Panc1 (cell line): Measurements from ENCODE around the gene TIMP3. TPM values are rescaled to one million over a fixed set of nuclear protein-coding genes. Genes with fewer than 3 reads are reported as not detected.
A peak's percentile ranks its signal among the peaks of the same experiment; 100 is the strongest.

Experiments used
- ATAC-seq: fragments of 200-7000 bp; cut with Tn5 transposase; 2 replicates; pipeline ENCODE4 v1.9.1; 2020; ENCODE audit warnings: mild to moderate bottlenecking, moderate library complexity
- BruUV-seq: library from RNA; stranded (reverse); fragments of 400-500 nt; replicated peaks from 2 replicates; lab custom pipeline; 2021; lab: Mats Ljungman, UMichigan
- CTCF ChIA-PET: fragments of 300-600 bp; sonication (Branson Sonifier 250); formaldehyde crosslinking; loops from one replicate; lab custom pipeline; 2022; ENCODE audit warnings: antibody characterized with exemption; lab: Charles Lee
- POLR2A ChIA-PET: fragments of 300-600 bp; sonication (Branson Sonifier 250); formaldehyde crosslinking; loops from one replicate; lab custom pipeline; 2022; ENCODE audit warnings: antibody characterized with exemption; lab: Charles Lee
- DNase-seq: peaks from one replicate; pipeline ENCODE4 v3.0.0-alpha.2; 2010; ENCODE audit warnings: low read depth, low spot score
- H3K27ac ChIP-seq: 2 replicates; pipeline ENCODE4 v1.5.1; 2011; ENCODE audit warnings: mild to moderate bottlenecking, low read length, inconsistent platforms
- H3K27me3 ChIP-seq: fragments of 200-500 bp; sonication (Bioruptor generic); 2 replicates; pipeline ENCODE4 v1.6.0; 2014; ENCODE audit warnings: low read length, inconsistent platforms; ENCODE audit not compliant: control insufficient read depth, insufficient read depth
- H3K36me3 ChIP-seq: fragments of 200-500 bp; sonication (Bioruptor generic); 2 replicates; pipeline ENCODE4 v1.5.1; 2014; ENCODE audit warnings: inconsistent platforms, mild to moderate bottlenecking, low read length, moderate library complexity; ENCODE audit not compliant: control insufficient read depth, insufficient read depth
- H3K4me1 ChIP-seq: 2 replicates; pipeline ENCODE4 v1.5.1; 2011; ENCODE audit warnings: inconsistent platforms, mild to moderate bottlenecking, low read length, moderate library complexity; ENCODE audit not compliant: control insufficient read depth, insufficient read depth
- H3K4me3 ChIP-seq, 2 experiments: 2 replicates each; pipeline ENCODE4 v1.5.1; 2011 to 2012; ENCODE audit warnings: low read depth in 2 of 2, low read length in 2 of 2, mild to moderate bottlenecking in 2 of 2, inconsistent platforms in 1 of 2, moderate library complexity in 1 of 2
- H3K9me3 ChIP-seq: fragments of 200-500 bp; sonication (Bioruptor generic); 2 replicates; pipeline ENCODE4 v1.5.1; 2014; ENCODE audit warnings: low read depth, mild to moderate bottlenecking, inconsistent platforms, low read length, moderate library complexity; ENCODE audit not compliant: control insufficient read depth, insufficient read depth
- CTCF ChIP-seq: fragments of 450-650 bp; IDR thresholded peaks from 2 replicates; pipeline ENCODE4 v1.5.1; 2017; ENCODE audit warnings: mild to moderate bottlenecking
- POLR2AphosphoS5 ChIP-seq: IDR thresholded peaks from 2 replicates; pipeline ENCODE4 v1.6.1; 2012; ENCODE audit warnings: mild to moderate bottlenecking, low read depth, low read length, moderate library complexity
- REST ChIP-seq, 2 experiments: IDR thresholded peaks; 2 replicates each; pipeline ENCODE4 v1.6.1; 2011 to 2012; ENCODE audit warnings: low read depth in 2 of 2, control low read depth in 1 of 2, low read length in 1 of 2, mild to moderate bottlenecking in 1 of 2, moderate library complexity in 1 of 2; ENCODE audit not compliant: insufficient read depth in 1 of 2
- SIN3A ChIP-seq: IDR thresholded peaks from 2 replicates; pipeline ENCODE4 v1.6.1; 2012; ENCODE audit warnings: low read depth, mild to moderate bottlenecking, low read length, moderate library complexity, borderline replicate concordance; ENCODE audit not compliant: insufficient read depth
- TCF7L2 ChIP-seq: IDR thresholded peaks from 2 replicates; pipeline ENCODE4 v1.6.1; 2011; ENCODE audit warnings: mild to moderate bottlenecking, low read depth, low read length, inconsistent platforms
- in situ Hi-C: cut with HindIII; loops from 2 replicates; pipeline ENCODE4 v1.10.0; 2016; ENCODE audit warnings: low sequenced_read_pairs, low pct_unique_long_range_greater_than_20kb
- intact Hi-C: fragments of 100-400 bp; cut with micrococcal nuclease; formaldehyde crosslinking; loops from one replicate; pipeline ENCODE4 v1.10.0; 2022; ENCODE audit not compliant: unreplicated experiment
- total RNA-seq: library from RNA; stranded (reverse); gene quantifications from one replicate; pipeline ENCODE4 v1.2.1, GENCODE V29; 2021; ENCODE audit not compliant: unreplicated experiment

TIMP3 gene
- total RNA-seq, 1 experiment from 2014 or later, result 0.67 TPM

- Histone ChIP-seq H3K4me1 (no peaks in the 10 kb centered on the region), H3K27ac (no peak overlapping the region), H3K9me3 (no peaks in the 10 kb centered on the region), H3K27me3 (no peaks in the 10 kb centered on the region), H3K4me3 (no peak overlapping the region), H3K36me3 (no peaks in the 10 kb centered on the region)
- POLR2A ChIA-PET, result no interaction called here
- no peak for TF ChIP-seq CTCF
- BruUV-seq, result no TSS peak
- DNase-seq (no peak), ATAC-seq (no peak)
- CTCF ChIA-PET, result no interaction called here
- intact Hi-C loops (no loop called here), in situ Hi-C loops (no loop called here)
Measured at GRCh38 chr22:32903507-32903906, 102.0 kb downstream of the TIMP3 start.

GRCh38 chr22:32904044-32904443, 102.5 kb downstream of the TIMP3 start:
- POLR2A ChIA-PET, result no interaction called here
- BruUV-seq, result no TSS peak

More at GRCh38 chr22:32904044-32904443, 102.5 kb downstream of the TIMP3 start:
- ATAC-seq (0 out of 2 replicates have a peak, but pooled peaks have one; percentile 62), DNase-seq (no peak)
- Histone ChIP-seq H3K4me1 (no peaks in the 10 kb centered on the region), H3K9me3 (no peaks in the 10 kb centered on the region), H3K4me3 (no peak overlapping the region), H3K36me3 (no peaks in the 10 kb centered on the region), H3K27me3 (no peaks in the 10 kb centered on the region), H3K27ac (no peak overlapping the region)
- no peak for TF ChIP-seq REST (IDR thresholded peaks at IDR 0.05; ENCODE audit: insufficient read depth in 1 of 2, low read depth in 2 of 2, low read length in 1 of 2)
- no peak for TF ChIP-seq SIN3A
- TF ChIP-seq TCF7L2, result no peak
- no peak for TF ChIP-seq POLR2AphosphoS5
- TF ChIP-seq CTCF, result no peak
- CTCF ChIA-PET, result no interaction called here
- intact Hi-C loops (no loop called here), in situ Hi-C loops (no loop called here)
